AG20443 (cell line): ENCODE data around the gene TAF1B.
A peak's percentile ranks its signal among the peaks of the same experiment; 100 is the strongest.

Source experiments
- DNase-seq: peaks from one replicate; pipeline ENCODE4 v3.0.0; 2012; ENCODE audit warnings: low spot score, mixed read lengths

Gene TAF1B

DNA sequence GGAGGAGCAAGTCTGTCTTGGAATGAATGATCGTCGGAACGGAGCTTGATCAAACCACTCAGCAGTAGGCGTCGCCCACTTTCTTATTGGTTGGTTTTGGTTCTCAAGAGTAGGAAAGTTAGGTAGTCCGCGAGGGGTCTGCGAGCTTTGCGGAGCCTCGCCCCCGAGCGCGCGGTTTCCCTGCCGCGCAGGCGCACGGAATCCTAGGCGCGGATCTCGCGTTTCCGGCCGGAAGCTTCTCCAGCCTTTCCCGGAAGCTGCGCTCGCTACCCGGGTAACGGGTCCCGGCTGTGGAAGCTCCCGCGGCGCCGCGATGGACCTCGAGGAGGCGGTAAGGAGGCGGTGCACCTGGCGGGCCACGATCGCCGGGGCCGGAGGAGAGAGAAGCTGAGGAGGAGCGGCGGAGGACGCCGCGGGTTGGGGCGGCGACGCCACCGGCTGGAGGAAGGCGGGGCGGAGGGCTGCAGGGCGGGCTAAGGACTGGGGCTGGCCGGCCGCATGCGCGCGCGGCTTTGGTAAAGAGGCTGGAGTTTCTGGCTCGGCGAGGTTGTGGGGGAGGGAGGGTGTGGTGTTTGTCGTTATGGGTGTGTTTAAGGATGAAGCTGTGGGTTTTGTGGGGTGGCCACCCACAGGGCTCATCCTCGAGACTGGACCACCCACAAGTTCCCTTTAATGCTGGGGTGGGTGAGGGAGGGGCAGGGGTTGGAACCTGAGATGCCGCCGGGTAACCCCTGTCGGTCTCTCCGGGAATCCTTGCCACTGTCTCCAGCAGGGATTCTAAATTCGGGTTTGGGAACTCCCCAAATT, at the start of gene TAF1B:
Gene TAF1B (plus strand): TSS at position 246 of the 807 bp plus-strand sequence. CDS start 68 bp downstream, at position 314.
- peak; percentile 96 for DNase-seq

DNA sequence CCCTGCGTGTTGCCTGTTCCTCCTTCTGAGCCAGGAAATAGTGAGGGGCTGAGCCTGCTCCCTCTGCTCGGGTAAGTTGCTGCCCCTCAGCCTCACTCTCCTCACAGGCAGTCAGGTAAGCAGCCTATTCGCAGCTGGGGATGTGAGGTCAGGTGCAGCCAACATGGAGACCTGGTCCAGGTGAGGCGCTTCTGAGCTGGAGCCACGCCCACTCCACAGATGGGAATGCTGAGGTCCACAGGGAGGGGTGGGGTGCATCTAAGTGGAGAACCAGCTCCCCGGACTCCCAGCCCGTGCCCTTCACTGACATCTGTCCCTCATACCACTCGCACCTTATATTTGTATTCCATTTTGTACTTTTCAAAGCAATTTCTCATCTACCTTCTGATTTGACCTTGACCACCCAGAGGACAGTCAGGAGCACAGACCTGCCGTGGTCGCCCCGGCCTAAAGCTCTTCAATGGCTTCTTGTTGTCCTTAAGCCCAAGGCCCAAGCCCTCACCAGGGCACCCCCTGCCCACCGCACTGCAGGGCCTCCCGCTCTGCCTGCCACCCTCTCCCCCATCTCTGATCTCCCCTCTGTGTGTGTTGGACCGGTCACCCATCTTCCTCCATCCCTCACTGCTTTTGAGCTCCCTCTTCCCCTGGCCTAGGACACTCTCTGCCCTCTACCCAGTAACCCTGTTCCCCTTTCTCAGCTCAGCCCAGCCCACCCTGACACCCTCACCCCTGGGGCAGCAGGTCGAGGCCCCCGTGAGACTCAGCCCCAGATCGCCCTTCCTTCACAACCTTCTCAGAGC, 49.2 kb upstream of the TAF1B start:
- no peak for DNase-seq

DNA sequence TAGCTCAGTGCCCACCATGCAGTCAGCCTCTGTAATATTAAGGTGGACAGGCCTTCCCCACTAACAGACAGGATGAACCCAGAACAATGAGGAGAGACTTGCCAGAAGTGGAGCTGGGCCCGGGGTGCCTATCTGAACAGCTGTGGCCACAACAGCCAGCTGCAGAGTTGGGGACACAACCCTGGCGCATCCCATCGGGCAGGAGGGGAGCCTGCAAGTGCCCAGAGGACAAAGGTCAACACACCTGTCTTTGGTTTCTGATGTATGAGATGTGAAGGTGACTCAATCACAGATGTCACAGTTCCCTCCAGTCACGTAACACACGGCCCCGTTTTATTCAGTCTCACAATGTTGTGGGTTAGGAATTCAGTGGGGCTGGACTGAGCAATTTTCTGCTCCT, 48.2 kb upstream of the TAF1B start:
- DNase-seq, result no peak

DNA sequence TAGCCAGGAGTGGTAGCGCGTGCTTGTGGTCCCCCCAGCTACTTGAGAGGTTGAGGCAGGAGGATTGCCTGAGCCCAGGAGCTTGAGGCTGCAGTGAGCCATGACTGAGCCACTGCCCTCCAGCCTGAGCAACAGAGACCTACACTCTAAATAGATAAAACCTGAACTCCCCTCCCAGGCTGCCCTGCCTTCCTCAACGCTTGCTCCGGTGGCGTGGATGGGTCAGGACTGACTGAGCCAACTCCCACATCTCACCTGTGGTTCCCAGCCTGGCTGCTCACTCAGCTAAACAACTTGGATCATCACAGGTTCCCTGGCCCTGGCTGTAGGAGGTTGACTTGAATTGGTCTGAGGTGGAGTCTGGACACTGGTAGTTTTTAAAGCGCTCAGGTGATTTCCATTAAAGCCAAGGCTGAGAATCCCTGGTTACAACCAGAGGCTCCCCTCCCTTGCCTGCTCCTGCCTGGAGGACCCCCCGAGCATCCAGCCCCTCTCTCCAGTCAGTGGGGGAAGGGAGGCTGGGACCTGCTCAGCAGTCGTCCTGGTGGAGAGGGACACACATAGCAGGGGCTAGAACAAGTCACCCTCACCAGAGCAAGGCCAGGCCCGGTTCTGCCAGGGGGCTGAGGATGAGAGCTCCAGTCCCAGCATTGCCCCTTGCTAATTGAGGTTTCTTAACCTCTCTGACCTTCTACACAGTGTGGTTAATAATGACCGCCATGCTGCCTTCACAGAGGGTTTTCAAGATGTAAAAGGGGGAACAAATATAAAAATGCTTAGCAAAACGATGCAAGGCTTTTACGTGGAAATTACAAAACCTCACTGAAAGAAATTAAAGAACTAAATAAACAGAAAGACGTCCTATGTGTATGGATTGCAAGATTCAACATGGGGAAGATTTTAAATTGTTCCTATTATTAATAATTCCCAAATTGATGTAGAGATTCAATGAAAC, 46.9 kb upstream of the TAF1B start:
- no peak for DNase-seq

DNA sequence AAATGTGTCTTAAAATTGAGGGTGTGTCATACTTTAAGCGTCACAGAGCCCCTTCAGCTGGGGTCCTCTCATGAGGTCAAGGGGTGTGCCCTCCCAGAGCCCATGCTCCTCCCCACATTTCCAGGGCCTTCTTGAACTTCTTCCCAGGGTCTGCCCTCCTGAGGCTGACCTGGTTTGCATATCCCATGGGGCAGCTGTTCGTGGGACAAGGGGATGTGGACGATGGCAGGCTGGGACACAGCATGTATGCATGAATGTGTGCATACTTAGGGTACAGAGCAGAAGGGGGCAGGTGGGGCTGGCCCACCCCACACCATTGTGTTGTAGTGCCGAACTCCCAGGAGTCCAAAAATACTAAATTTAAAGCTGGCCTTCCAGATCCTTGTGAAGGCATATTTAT, 46.2 kb upstream of the TAF1B start:
- DNase-seq, result no peak

DNA sequence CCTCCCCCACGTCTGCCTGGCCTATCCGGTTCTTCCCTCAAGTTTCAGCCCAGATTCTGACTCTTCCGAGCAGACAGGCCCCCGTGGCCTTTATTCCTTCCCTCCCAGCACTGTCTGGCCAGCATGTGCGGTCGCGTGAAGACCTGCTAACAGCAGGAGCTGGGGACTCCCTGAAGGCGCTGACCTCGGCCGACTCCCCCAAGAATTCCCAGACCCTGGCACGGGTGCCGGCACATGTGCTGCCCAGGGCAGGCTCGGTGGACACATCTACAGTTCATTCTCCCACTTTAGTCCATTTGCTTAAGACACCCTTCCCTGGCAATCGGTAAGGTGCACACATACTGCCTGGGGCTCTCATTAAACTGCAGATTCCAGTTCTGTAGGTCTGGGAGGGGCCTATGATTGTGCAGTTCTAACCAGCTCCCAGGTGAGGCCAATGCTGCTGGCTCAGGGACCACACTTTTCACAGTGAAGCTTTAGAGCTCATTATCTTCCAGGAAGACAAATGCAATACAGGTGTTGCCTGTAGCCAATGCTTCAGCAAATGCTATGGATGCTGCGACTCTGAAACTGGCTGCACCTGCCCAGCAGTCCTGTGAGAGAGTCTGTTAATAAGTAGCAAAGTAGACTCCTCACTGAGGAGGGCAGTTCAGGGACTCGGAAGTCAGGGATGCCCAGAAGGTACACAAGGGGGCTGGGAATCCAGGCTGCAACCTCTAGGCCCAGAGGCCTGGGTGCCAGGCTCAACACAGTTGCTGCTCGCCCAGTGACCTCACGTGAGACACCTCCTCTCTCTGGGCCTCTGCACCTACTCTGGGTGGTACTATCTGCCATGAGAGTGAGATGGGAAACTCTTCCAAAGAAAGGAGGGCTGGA, 45.4 kb upstream of the TAF1B start:
- no peak for DNase-seq

GRCh38 chr2:9799011-9799596, 44.2 kb upstream of the TAF1B start:
- DNase-seq, result no peak

- DNase-seq, result peak; percentile 92
Measured at GRCh38 chr2:9799729-9800632, 43.3 kb upstream of the TAF1B start.

DNA sequence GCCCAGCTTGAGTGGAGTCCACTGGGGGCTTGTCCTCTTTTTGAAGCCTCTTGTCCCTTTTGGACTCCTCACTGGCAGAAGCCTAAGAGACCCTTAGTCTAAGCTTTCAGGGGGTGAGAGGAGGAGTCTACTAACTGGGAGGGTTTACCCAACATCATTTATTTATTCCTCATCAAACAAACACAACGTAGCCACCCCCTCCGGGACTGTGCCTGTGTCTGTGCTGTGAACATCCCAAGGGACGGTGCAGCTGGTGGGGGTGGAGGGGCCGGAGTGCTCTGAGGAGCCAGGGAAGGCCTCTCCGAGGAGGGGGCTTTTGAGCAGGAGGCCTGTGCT, 42.7 kb upstream of the TAF1B start:
- DNase-seq, result no peak

DNA sequence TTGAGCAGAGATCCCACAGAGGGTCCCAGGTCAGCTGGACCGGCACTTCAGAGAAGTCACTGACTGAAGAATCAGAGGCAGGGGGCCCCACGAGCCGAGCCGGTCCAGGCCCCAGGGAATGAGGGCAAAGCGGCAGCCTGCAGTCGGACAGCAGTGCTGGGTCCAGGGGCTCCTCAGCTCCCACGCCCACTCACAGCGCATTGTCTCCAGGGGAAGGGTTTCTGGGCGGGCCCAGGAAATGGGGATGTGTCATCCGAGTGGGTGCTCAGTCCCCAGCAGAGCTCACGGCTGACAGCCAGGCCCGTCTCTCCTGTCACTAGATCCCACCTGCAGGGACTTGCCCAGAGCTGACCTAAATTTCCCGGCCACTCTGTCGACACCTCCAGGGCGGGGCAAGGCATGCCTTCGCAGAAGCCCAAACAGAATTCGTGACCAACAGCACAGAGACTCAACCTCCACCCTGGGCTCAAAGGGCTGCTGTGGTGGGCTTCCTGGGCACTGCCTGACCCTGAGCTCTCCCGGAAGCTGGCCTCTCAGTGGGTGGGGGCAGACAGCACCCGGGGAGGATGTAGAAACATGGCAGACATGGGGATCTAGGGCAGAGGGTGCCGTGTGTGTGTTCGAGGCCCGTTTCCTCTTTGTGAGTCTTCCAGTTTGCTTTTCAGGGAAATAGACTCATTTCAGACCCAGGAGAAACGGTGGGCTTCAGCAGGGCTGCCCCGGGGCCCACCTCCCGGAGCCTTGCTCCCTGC, 42.1 kb upstream of the TAF1B start:
- peak; percentile 51 for DNase-seq

GRCh38 chr2:9802576-9802993, 40.7 kb upstream of the TAF1B start:
- DNase-seq, result no peak

GRCh38 chr2:9803023-9803805, 40.1 kb upstream of the TAF1B start:
- peak; percentile 74 for DNase-seq

GRCh38 chr2:9805435-9806297, 37.6 kb upstream of the TAF1B start:
- no peak for DNase-seq

DNA sequence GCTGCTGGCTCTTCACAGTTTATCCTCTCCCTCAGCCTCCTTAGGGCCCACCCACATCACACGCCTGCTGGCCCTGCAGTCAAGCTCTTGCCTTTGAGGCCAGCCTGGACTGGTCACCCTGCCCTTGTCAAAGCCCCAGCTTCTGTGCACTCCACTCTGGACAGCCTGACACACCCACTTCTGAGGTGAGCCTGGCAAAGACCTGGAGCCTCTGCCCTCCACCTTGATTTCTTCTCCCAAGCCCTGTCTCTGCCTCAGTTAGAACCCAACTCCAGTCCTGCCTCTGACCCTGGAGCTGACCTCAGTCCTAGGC, 37.0 kb upstream of the TAF1B start:
- DNase-seq, result peak; percentile 3

DNA sequence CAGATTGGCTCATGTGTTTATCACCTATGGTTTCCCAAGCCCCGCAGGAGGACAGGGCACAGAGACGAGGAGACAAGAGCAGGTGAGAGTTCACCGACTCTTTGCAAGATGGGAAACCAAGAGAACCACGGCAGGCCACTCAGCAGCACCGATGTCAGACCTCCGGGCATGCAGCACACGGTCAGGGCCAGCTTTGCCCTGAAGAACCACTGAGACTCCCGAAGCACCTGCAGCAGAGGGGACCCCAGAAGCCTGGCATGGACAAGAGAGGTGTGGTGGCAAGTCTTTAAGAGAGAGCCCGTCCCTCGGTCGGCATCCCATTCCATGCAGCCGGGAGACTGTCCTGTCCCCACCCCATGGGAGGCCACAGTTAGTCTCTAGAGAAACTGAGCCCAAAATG, 36.6 kb upstream of the TAF1B start:
- no peak for DNase-seq

- DNase-seq, result peak; percentile 4
Measured at GRCh38 chr2:9807056-9807455, 36.2 kb upstream of the TAF1B start.

DNA sequence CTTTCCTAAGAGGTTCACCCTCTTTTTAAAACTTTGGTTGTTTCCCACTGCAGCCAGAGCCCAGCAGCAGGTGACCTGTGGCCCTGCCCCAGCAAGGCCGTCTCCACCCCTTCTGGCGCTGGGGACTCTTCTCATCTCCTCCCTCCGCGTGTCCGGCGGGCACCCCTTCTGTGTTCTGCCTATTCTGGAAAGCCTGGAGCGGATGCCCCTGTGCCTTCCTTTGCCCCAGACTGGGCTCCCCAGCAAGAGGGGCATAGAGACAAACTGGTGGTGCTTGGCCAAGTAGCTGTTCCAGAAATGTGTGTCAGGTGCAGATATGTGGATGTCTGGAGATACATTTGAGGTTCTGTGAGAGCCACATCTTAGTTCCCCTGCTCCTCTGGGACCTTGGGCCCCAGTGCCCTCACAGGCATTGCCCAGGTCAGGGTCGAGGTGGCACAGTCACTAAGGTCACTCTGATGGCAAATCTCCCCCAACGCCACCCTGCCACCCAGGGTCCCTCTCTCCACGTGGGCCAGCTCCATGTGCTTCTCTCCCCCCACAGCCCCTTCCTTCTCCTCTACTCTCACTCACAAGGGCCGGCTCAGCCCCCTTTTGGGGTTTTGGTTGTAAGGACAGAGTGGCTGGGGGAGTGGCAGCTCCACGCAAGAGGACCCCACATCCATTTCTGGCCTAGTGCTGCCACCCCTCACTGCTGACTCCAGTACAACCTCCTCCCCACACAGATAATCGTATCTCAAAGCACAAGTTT, 35.5 kb upstream of the TAF1B start:
- peak; percentile 2 for DNase-seq
